Activated naive CD8-positive, alpha-beta T cell treated with anti-CD3 and anti-CD28 coated beads, Interleukin-2, amount 50 U/mL, for 24 hours (primary cell): Measurements from ENCODE around the gene AMZ2.
"Not testable (repeated sequence)": the region's sequence is repeated elsewhere in the genome, so short reads cannot be mapped to it uniquely, and the experiment has no call there.

ENCODE experiments used
- ATAC-seq: fragments of 150-1000 bp; cut with Tn5 transposase; one replicate; pipeline ENCODE4 v1.10.0; 2021
- DNase-seq: peaks from one replicate; pipeline ENCODE4 v3.0.0; 2021
- H3K27ac Mint-ChIP-seq: one replicate; pipeline ENCODE4 v1.8.0; 2021; ENCODE audit warnings: mild to moderate bottlenecking, mixed read lengths
- H3K27me3 Mint-ChIP-seq: one replicate; pipeline ENCODE4 v1.8.0; 2021; ENCODE audit warnings: mixed read lengths
- H3K36me3 Mint-ChIP-seq: one replicate; pipeline ENCODE4 v1.8.0; 2021; ENCODE audit warnings: low read depth, mixed read lengths
- H3K4me1 Mint-ChIP-seq: one replicate; pipeline ENCODE4 v1.8.0; 2021; ENCODE audit warnings: mixed read lengths
- H3K4me3 Mint-ChIP-seq: one replicate; pipeline ENCODE4 v1.8.0; 2021; ENCODE audit warnings: mild to moderate bottlenecking, moderate library complexity, mixed read lengths
- H3K9me3 Mint-ChIP-seq: one replicate; pipeline ENCODE4 v1.8.0; 2021; ENCODE audit warnings: mixed read lengths

AMZ2 gene

GRCh38 chr17:68281965-68282364 lies 34.1 kb downstream of the AMZ2 start:
- not testable (repeated sequence) for H3K4me3 Mint-ChIP-seq, H3K9me3 Mint-ChIP-seq, H3K27me3 Mint-ChIP-seq, H3K27ac Mint-ChIP-seq, H3K4me1 Mint-ChIP-seq, ATAC-seq, DNase-seq
- H3K36me3 Mint-ChIP-seq = peaks cover 39% of the 10 kb centered on the region

DNA sequence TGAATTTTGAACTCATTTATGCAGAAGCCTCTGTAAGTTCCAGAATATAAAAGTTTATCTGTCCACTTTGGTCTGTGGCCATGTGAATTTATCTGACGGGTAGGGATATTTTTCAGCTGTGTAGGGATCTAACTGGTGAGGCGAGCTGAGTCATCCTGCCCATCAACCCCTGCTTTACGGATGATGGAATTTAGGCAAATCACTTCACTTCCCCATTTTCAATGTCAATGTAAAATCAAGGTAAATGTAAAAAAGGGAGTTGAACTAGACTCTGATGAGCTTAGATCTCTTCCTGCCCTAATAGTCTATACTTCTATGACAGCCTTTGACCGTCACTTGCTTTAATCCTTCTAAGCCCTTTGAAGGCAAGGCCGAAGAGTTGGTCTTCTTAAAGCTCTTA lies 40.5 kb downstream of the AMZ2 start:
- ATAC-seq (no peak), DNase-seq (no peak)
- Mint-ChIP-seq H3K36me3 (peaks cover 3% of the 10 kb centered on the region), H3K4me3 (peak overlapping the region; percentile 97), H3K27ac (peak overlapping the region; percentile 65), H3K27me3 (no peaks in the 10 kb centered on the region), H3K4me1 (peaks cover 41% of the 10 kb centered on the region), H3K9me3 (no peaks in the 10 kb centered on the region)

DNA sequence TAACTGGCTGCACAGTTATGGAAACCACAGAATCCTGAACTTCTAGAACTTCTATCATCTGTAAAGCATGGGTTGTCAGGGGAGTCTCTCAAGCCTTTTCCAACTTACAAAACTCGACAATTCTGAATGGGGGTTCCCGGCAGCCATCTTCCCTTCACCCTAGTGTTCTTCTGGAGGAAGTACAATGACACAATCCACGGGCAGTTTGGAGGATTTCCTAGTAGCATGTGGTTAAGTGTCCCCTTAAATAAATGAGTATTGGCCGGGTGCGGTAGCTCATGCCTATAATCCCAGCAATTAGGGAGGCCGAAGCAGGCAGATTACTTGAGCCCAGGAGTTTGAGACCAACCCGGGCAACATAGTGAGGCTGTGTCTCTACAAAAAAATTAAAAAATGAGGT lies 41.0 kb downstream of the AMZ2 start:
- peak overlapping the region; percentile 97 for H3K4me3 Mint-ChIP-seq
- ATAC-seq = no peak
- no peaks in the 10 kb centered on the region for H3K27me3 Mint-ChIP-seq
- no peak for DNase-seq
- H3K4me1 Mint-ChIP-seq = peaks cover 44% of the 10 kb centered on the region
- H3K9me3 Mint-ChIP-seq = no peaks in the 10 kb centered on the region
- peak overlapping the region; percentile 65 for H3K27ac Mint-ChIP-seq
- peaks cover 3% of the 10 kb centered on the region for H3K36me3 Mint-ChIP-seq

GRCh38 chr17:68289473-68289872 lies 41.6 kb downstream of the AMZ2 start:
- DNase-seq (no peak), ATAC-seq (no peak)
- peak overlapping the region; percentile 97 for H3K4me3 Mint-ChIP-seq
- H3K36me3 Mint-ChIP-seq = peaks cover 3% of the 10 kb centered on the region
- no peaks in the 10 kb centered on the region for H3K27me3 Mint-ChIP-seq
- H3K4me1 Mint-ChIP-seq = peaks cover 49% of the 10 kb centered on the region
- H3K9me3 Mint-ChIP-seq = no peaks in the 10 kb centered on the region
- peak overlapping the region; percentile 96 for H3K27ac Mint-ChIP-seq

DNA sequence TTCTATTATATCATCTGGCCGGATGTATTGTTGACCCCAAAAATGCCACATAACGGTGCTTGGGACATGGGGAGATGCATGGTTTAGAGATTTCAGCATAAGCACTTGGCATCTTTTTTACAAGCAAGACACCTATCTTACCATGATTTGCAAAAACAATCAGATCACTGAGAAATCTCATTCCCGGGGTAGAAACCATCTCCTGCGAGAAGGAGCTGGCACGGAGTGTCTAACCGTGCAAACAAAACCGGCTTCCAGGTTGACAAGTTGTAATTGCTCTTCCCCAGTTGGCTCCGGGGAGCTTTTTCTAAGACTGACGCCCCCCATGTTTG lies 42.1 kb downstream of the AMZ2 start:
- H3K27me3 Mint-ChIP-seq = no peaks in the 10 kb centered on the region
- peaks cover 3% of the 10 kb centered on the region for H3K36me3 Mint-ChIP-seq
- ATAC-seq (no peak), DNase-seq (no peak)
- H3K4me1 Mint-ChIP-seq = peaks cover 52% of the 10 kb centered on the region
- H3K4me3 Mint-ChIP-seq = peak overlapping the region; percentile 97
- H3K27ac Mint-ChIP-seq = peak overlapping the region; percentile 96
- H3K9me3 Mint-ChIP-seq = no peaks in the 10 kb centered on the region

- Mint-ChIP-seq H3K27me3 (no peaks in the 10 kb centered on the region), H3K4me3 (peak overlapping the region; percentile 97), H3K36me3 (peaks cover 3% of the 10 kb centered on the region), H3K4me1 (peaks cover 57% of the 10 kb centered on the region), H3K9me3 (no peaks in the 10 kb centered on the region), H3K27ac (peak overlapping the region; percentile 96)
- peak; percentile 66 for DNase-seq
- no peak for ATAC-seq
Measured at GRCh38 chr17:68290268-68290954, 42.6 kb downstream of the AMZ2 start.

DNA sequence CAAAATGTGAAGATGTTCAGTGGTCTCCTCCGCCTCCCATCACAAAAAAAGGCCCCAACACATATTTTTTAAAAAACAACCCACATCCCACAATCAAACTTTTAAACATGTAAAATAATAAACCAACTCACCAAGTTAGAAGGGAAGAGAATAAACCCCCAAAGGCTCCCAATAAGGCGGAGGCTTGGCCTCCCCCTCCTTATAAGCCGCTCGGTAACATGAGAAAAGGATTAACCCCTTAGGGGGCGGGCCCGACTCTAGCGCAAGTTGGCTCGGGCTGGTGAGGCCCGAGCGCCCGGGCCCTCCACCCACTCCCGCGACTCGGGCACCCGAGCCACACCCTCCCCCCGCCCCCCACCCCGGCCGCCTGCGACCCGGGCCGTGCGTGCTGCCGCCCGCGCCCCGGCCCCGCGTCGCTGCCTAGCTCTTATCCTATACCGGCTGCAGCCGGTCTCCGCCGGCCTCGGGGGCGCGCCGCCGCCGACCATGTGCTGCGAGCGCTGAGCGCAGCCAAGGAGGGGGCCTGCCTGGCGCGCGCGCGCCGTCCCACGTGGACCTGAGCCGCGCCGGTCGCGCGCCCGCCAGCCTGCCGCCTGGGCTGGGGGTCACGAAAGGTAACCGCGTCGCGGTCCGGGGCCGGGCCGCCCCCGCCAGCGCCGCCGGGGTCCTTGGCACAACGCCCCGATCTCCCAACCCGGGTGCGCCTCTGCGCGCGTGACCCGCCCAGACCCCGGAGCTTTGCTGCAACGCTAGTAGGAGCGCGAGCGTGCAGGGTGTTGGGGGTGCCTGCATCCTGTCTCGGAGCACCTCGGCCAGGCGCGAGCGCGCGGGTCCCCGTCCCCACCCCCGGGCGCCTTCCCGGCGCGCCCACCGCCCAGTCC lies 43.4 kb downstream of the AMZ2 start, which contains the start of the genes ARSG and SLC16A6:
Gene ARSG, plus strand, starts transcription at position 541 of the 881 bp plus-strand sequence. CDS start 15,999 bp downstream, outside the sequence.
Gene SLC16A6, minus strand, starts transcription at position 173 of the 881 bp plus-strand sequence. CDS start 12,807 bp downstream, outside the sequence.
- peak within 1 kb of the TSS; percentile 97 for H3K4me3 Mint-ChIP-seq
- peak; percentile 83 for DNase-seq
- no peaks in the 10 kb centered on the region for H3K9me3 Mint-ChIP-seq
- peaks cover 3% of the 10 kb centered on the region for H3K36me3 Mint-ChIP-seq
- peak within 1 kb of the TSS; percentile 96 for H3K27ac Mint-ChIP-seq
- H3K27me3 Mint-ChIP-seq = no peaks in the 10 kb centered on the region
- ATAC-seq = peak; percentile 75
- peaks cover 61% of the 10 kb centered on the region for H3K4me1 Mint-ChIP-seq

DNA sequence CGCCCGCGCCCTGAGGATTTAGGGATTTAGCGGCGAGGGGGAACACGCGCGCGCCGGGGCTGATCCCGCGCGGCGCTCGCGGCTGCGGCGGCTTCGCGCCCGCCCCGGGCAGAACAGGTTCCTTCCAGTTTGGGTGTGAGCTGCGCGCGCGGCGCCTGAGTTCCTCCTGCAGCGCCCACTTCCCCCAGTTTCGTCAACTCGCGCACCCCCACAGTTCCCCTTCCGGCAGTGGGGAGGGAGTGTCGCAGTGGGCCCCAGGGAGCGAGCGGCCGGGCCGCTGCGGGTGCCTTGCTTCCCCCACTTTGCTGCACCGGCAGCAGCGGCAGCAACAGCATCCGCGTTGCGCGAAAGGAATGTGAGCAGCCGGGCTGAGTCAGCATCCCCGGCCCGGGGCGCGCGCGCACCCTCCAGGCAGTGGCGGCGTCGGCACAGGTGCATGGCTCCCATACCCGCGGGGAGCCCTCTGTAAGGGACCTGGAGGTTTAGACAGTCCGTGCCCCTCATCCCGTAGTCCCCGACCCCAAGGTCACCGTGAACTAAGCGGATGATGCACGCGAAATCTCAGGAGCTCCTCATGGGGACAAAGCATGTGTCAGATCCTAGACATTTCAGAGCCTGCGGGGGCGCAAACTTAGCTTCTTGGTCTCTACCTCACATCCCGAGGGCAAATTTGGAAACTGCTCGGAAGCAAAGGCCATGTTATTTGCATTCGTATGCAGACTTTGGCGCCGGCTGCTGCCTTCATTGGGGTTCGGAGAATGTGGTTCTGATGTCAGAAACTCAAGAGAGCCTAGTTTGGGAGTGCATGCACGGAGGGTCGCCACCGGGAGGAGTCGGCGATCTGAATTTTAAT lies 44.2 kb downstream of the AMZ2 start:
- H3K36me3 Mint-ChIP-seq = peaks cover 3% of the 10 kb centered on the region
- peaks cover 68% of the 10 kb centered on the region for H3K4me1 Mint-ChIP-seq
- DNase-seq (peak; percentile 86), ATAC-seq (peak; percentile 68)
- H3K4me3 Mint-ChIP-seq = peak overlapping the region; percentile 79
- H3K9me3 Mint-ChIP-seq = no peaks in the 10 kb centered on the region
- no peaks in the 10 kb centered on the region for H3K27me3 Mint-ChIP-seq
- peak overlapping the region; percentile 89 for H3K27ac Mint-ChIP-seq

DNA sequence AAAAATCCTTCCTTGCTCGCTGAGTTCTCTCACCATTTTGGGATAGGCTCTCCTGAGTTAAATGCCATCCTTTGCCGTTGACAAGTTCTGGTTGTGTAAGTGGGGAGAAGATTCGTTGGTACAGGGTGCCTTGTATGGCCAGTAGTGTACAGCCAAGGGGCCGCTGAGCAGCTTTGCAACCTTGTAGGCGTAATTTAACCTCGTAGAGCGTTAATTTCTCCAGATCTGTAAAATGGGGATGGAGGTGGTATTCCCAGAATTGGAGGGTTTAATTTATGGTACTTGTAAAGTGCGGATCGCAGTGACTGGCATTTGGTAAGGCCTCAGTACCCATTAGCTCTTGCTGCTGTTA lies 44.8 kb downstream of the AMZ2 start:
- Mint-ChIP-seq H3K27ac (peak overlapping the region; percentile 89), H3K27me3 (no peaks in the 10 kb centered on the region), H3K4me1 (peaks cover 68% of the 10 kb centered on the region), H3K4me3 (peak overlapping the region; percentile 79), H3K36me3 (peaks cover 3% of the 10 kb centered on the region), H3K9me3 (no peaks in the 10 kb centered on the region)
- ATAC-seq = no peak
- DNase-seq = no peak

DNA sequence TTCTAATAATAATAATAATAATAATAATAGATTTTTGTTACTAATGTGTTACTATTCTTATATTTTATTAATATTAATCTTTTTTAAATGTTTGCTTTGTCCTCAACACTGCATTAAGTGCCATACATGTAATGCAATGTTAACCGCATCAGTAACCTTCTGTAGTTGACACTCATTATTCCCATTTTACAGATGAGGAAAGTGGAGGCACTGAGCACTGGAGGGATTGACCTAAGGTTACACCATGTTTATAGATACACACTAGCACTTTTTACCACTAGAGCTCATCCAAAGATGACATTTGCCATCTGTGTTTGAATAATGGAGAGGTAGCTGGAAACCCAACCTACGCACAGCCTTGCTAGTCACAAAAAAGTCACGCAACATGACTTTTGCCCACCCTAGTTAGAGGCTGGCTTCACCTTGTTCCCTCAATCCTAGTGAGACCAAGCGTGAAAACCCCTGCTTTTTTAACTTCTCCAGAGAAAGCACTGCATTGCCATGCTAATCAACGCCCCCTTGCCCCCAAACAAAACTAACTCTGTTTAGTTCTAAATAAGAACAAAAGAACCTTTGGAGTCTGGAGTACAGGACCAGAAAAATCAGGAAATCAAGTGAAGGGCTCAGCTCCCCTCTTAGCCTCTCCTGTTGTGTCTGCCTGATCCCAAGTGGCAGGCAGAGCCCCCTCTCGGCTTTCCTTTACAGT lies 45.8 kb downstream of the AMZ2 start:
- no peaks in the 10 kb centered on the region for H3K27me3 Mint-ChIP-seq
- no peak overlapping the region for H3K4me3 Mint-ChIP-seq
- peaks cover 71% of the 10 kb centered on the region for H3K4me1 Mint-ChIP-seq
- H3K36me3 Mint-ChIP-seq = no peaks in the 10 kb centered on the region
- DNase-seq (no peak), ATAC-seq (no peak)
- no peaks in the 10 kb centered on the region for H3K9me3 Mint-ChIP-seq
- H3K27ac Mint-ChIP-seq = no peak overlapping the region

DNA sequence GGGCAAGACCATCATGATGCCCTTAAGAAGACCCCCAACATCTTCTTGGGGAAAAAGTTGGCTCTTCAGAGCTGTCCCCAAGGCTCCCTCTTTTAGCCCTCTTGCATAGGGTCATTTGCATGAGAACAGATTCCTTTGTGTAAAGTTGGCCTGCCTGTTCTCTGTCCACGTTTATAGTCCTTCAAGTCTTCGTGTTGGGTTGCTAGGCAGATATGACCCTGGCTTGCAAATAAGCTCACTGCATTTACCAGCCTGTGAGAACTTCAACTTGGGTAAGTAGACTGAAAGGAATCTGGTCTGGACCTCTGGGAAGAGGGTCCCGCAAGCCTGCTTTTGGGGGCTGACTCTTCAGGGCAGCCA lies 46.3 kb downstream of the AMZ2 start:
- Mint-ChIP-seq H3K4me1 (peaks cover 67% of the 10 kb centered on the region), H3K27ac (no peak overlapping the region), H3K4me3 (no peak overlapping the region), H3K9me3 (no peaks in the 10 kb centered on the region), H3K36me3 (no peaks in the 10 kb centered on the region), H3K27me3 (no peaks in the 10 kb centered on the region)
- no peak for ATAC-seq
- DNase-seq = no peak

DNA sequence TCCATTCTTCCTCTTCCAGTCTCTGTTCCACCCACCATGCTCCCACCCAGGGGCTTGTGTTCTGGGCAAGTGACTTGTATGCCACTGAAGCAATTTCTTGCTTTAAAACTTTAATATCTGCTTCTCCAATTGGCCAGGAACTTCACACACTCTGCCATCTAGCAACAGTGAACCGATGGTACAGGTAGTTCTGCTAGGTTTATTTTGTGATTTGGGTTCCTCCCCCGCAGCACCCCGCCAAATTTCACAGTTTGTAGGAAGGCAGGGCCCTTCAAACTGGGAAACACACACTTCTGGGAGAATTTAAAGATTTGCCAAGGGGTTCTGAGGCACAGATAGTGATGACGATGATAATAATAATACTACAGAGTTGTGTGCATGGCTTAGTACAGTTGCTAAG lies 46.8 kb downstream of the AMZ2 start:
- no peak for ATAC-seq
- Mint-ChIP-seq H3K9me3 (no peaks in the 10 kb centered on the region), H3K4me3 (no peak overlapping the region), H3K36me3 (no peaks in the 10 kb centered on the region), H3K27ac (no peak overlapping the region), H3K27me3 (no peaks in the 10 kb centered on the region), H3K4me1 (peaks cover 62% of the 10 kb centered on the region)
- no peak for DNase-seq

GRCh38 chr17:68295086-68295485 lies 47.2 kb downstream of the AMZ2 start:
- Mint-ChIP-seq H3K27ac (peak overlapping the region; percentile 46), H3K4me1 (peaks cover 58% of the 10 kb centered on the region), H3K9me3 (no peaks in the 10 kb centered on the region), H3K36me3 (no peaks in the 10 kb centered on the region), H3K27me3 (no peaks in the 10 kb centered on the region), H3K4me3 (no peak overlapping the region)
- ATAC-seq (no peak), DNase-seq (peak; percentile 34)
